Activated B cell treated with CpG ODN at 0.5 μM for 24 hours (primary cell): ENCODE results near the gene HDAC11. TPM values are rescaled to one million over a fixed set of nuclear protein-coding genes. Genes with fewer than 3 reads are reported as not detected.

Experiments used
- ATAC-seq: fragments of 200-7000 bp; cut with Tn5 transposase; one replicate; pipeline ENCODE4 v1.10.0; 2021; ENCODE audit warnings: low read depth, mild to moderate bottlenecking, moderate library complexity
- CTCF ChIA-PET: fragments of 350-600 bp; sonication (Branson Sonifier 250); formaldehyde crosslinking; loops from one replicate; lab custom pipeline; 2021; ENCODE audit warnings: antibody characterized with exemption; lab: Charles Lee
- POLR2A ChIA-PET: fragments of 350-600 bp; sonication (Branson Sonifier 250); formaldehyde crosslinking; loops from one replicate; lab custom pipeline; 2021; ENCODE audit warnings: antibody characterized with exemption; lab: Charles Lee
- DNase-seq: peaks from one replicate; pipeline ENCODE4 v3.0.0; 2022
- H3K27ac Mint-ChIP-seq: one replicate; pipeline ENCODE4 v1.8.0; 2020; ENCODE audit warnings: mixed read lengths
- H3K27me3 Mint-ChIP-seq: one replicate; pipeline ENCODE4 v1.8.0; 2021; ENCODE audit warnings: mixed read lengths
- H3K36me3 Mint-ChIP-seq: one replicate; pipeline ENCODE4 v1.8.0; 2021; ENCODE audit warnings: low read depth, mixed read lengths
- H3K4me1 Mint-ChIP-seq: one replicate; pipeline ENCODE4 v1.8.0; 2021; ENCODE audit warnings: mixed read lengths
- H3K4me3 Mint-ChIP-seq: one replicate; pipeline ENCODE4 v1.8.0; 2020; ENCODE audit warnings: mild to moderate bottlenecking, mixed read lengths
- H3K9me3 Mint-ChIP-seq: one replicate; pipeline ENCODE4 v1.8.0; 2020; ENCODE audit warnings: mixed read lengths
- intact Hi-C: fragments of 100-400 bp; cut with micrococcal nuclease; formaldehyde crosslinking; loops from one replicate; pipeline ENCODE4 v1.15.1; 2024
- total RNA-seq: library from RNA; stranded (reverse); gene quantifications from 2 replicates; pipeline ENCODE4 v1.2.3, GENCODE V29; 2022
- TF ChIP-seq, protein P1 (sequence below): fragments of 200-600 bp; IDR thresholded peaks from one replicate; pipeline ENCODE4 v1.8.0; 2022; ENCODE audit warnings: antibody characterized with exemption, mild to moderate bottlenecking

HDAC11 gene
- total RNA-seq, 1 donor from 2014 or later = 2.5 TPM

- DNase-seq (no peak), ATAC-seq (no peak)
- POLR2A ChIA-PET = no interaction called here
- H3K27me3 Mint-ChIP-seq = peaks cover 8% of the 10 kb centered on the region
- TF ChIP-seq, protein P1, sequence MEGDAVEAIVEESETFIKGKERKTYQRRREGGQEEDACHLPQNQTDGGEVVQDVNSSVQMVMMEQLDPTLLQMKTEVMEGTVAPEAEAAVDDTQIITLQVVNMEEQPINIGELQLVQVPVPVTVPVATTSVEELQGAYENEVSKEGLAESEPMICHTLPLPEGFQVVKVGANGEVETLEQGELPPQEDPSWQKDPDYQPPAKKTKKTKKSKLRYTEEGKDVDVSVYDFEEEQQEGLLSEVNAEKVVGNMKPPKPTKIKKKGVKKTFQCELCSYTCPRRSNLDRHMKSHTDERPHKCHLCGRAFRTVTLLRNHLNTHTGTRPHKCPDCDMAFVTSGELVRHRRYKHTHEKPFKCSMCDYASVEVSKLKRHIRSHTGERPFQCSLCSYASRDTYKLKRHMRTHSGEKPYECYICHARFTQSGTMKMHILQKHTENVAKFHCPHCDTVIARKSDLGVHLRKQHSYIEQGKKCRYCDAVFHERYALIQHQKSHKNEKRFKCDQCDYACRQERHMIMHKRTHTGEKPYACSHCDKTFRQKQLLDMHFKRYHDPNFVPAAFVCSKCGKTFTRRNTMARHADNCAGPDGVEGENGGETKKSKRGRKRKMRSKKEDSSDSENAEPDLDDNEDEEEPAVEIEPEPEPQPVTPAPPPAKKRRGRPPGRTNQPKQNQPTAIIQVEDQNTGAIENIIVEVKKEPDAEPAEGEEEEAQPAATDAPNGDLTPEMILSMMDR = no peak
- intact Hi-C loops = no loop called here
- CTCF ChIA-PET = no interaction called here
- peaks cover 5% of the 10 kb centered on the region for H3K4me1 Mint-ChIP-seq
- H3K27ac Mint-ChIP-seq = no peak overlapping the region
- no peaks in the 10 kb centered on the region for H3K9me3 Mint-ChIP-seq
- H3K4me3 Mint-ChIP-seq = no peak overlapping the region
- H3K36me3 Mint-ChIP-seq = no peaks in the 10 kb centered on the region
Observed at GRCh38 chr3:13457593-13457992, 22.5 kb upstream of the HDAC11 start.

DNA sequence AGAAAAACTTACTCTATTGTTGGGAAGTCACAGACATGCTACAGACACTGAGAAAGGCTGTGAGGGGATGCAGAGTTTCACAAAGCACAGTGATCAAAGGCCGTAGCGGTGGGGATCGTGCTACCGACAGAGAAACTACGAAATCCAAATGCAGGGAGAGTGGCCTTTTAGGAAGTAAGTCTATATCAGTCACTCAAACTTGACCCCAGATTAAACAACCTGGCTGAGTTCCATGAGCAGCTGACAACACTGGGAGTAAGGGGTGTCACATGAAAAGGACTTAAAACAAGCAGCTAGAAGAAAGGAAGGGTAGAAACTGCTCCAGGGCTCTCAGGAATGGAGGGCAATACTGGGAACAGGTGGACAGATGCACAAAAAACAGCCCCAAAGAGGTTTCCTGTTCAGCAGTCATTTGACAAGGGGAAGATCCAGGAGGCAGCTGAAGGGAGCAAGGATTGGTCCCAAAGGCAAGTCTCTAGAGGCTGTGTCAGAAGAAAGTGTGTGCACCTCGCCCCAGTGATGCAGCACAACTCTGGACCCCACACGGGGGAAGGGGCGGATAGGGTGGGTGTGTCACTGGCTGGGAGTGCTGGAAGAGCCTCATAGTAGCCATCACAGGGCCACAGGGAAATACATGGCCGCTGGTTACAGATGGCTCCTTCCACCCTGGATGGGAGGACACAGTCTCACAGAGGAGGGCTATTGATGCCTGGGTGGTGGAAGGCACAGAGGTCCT is 20.3 kb upstream of the HDAC11 start:
- POLR2A ChIA-PET = interaction anchor here (0.6 kb wide), 1 partner anchor 15 kb away, joined by 4 read pairs; no protein-coding TSS in a partner anchor

GRCh38 chr3:13460341-13460736 is 19.8 kb upstream of the HDAC11 start:
- Mint-ChIP-seq H3K4me1 (peaks cover 3% of the 10 kb centered on the region), H3K36me3 (no peaks in the 10 kb centered on the region), H3K27me3 (peaks cover 9% of the 10 kb centered on the region), H3K9me3 (no peaks in the 10 kb centered on the region), H3K27ac (no peak overlapping the region), H3K4me3 (no peak overlapping the region)
- ChIA-PET POLR2A (no interaction called here), CTCF (interaction anchor here (0.8 to 2.3 kb wide), 4 partner anchors 9 to 104 kb away, joined by 3 to 8 read pairs (median 3); no protein-coding TSS in a partner anchor)
- ATAC-seq (no peak), DNase-seq (no peak)
- intact Hi-C loops = no loop called here
- TF ChIP-seq, protein P1 = no peak

More for the DNA sequence above, 20.3 kb upstream of the HDAC11 start:
- Mint-ChIP-seq H3K27ac (no peak overlapping the region), H3K4me3 (no peak overlapping the region), H3K4me1 (peaks cover 3% of the 10 kb centered on the region), H3K36me3 (no peaks in the 10 kb centered on the region), H3K27me3 (peaks cover 9% of the 10 kb centered on the region), H3K9me3 (no peaks in the 10 kb centered on the region)
- intact Hi-C loops = no loop called here
- CTCF ChIA-PET = interaction anchor here (1.4 kb wide), 1 partner anchor 23 kb away, joined by 3 read pairs; no protein-coding TSS in a partner anchor
- ATAC-seq = no peak
- TF ChIP-seq, protein P1 = no peak
- no peak for DNase-seq

GRCh38 chr3:13461169-13462124 is 18.7 kb upstream of the HDAC11 start:
- ATAC-seq (peak; percentile 90), DNase-seq (peak; percentile 58)
- intact Hi-C loops = no loop called here
- peak overlapping the region; percentile 24 for H3K27ac Mint-ChIP-seq
- no peak overlapping the region for H3K4me3 Mint-ChIP-seq
- H3K36me3 Mint-ChIP-seq = no peaks in the 10 kb centered on the region
- ChIA-PET POLR2A (interaction anchor here (1.1 to 1.3 kb wide), 2 partner anchors 10 to 18 kb away, joined by 3 read pairs; partner anchors contain the start of gene HDAC11), CTCF (interaction anchor here (0.7 to 2.3 kb wide), 8 partner anchors 10 to 369 kb away, joined by 3 to 8 read pairs (median 3); no protein-coding TSS in a partner anchor)
- no peaks in the 10 kb centered on the region for H3K9me3 Mint-ChIP-seq
- peaks cover 9% of the 10 kb centered on the region for H3K27me3 Mint-ChIP-seq
- peaks cover 3% of the 10 kb centered on the region for H3K4me1 Mint-ChIP-seq
- TF ChIP-seq, protein P1 = peak; percentile 25
